Measurements from ENCODE around the gene TRPM5.

Gene TRPM5

DNA sequence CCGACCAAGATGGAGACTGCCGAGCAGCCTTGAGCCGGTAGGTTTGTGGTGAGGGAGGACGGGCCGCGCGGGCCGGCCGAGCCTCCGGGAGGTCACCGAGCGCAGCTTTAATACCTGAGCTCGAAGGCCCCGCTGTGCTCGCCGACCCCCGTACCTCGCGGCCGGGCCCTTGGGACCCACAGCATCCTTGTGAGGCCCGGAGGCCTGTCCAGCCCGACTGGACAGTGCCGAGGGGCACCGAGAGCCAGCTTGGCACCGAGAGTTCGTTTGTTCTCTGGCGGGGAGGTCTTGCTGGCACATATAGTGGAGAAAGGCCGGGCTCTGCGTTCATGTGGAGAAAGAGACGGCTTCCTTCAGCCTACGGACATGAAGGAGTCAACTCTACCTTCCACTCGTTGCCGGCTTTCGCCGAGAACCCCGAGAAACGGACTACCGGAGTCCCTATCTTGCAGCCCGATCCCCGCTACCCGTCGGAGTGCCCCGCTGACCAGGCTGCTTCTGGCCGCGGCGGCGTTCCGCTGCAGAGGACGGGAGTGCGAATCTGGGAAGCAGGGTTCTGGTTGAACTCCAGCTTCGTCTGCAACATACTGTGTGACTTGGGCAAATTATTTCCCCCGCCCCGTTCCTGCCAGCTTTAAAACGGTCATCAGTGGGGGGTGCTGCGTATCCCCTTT is 43.4 kb downstream of the TRPM5 start:
- Mint-ChIP-seq H3K27me3 (no peaks in the 10 kb centered on the region), H3K27ac (peak overlapping the region; percentile 94 to 96), H3K4me1 (ENCODE audit: low read depth in 2 of 2) (peaks cover 0 to 14% of the 10 kb centered on the region in 2 donors), H3K9me3 (no peaks in the 10 kb centered on the region), H3K4me3 (peak overlapping the region; percentile 92 to 93), H3K36me3 (ENCODE audit: insufficient read depth) (peaks cover 75% of the 10 kb centered on the region)
- no peak for DNase-seq
- ATAC-seq (replicated peaks) = no peak

GRCh38 chr11:2400069-2400761 is 44.1 kb downstream of the TRPM5 start, which contains the start of gene TSSC4:
Gene TSSC4 (plus strand): TSS chr11:2400750. CDS start chr11:2402634, 1,884 bp downstream.
- DNase-seq (peak; percentile 98 to 100 (median 99)), ATAC-seq (replicated peaks) (peak; percentile 82)
- no peaks in the 10 kb centered on the region for H3K27me3 Mint-ChIP-seq
- H3K9me3 Mint-ChIP-seq = no peaks in the 10 kb centered on the region
- peak within 1 kb of the TSS; percentile 92 to 93 for H3K4me3 Mint-ChIP-seq
- H3K4me1 Mint-ChIP-seq (ENCODE audit: low read depth in 2 of 2) = peaks cover 0 to 14% of the 10 kb centered on the region in 2 donors
- peaks cover 78% of the 10 kb centered on the region for H3K36me3 Mint-ChIP-seq (ENCODE audit: insufficient read depth)
- H3K27ac Mint-ChIP-seq = peak within 1 kb of the TSS; percentile 94 to 96

DNA sequence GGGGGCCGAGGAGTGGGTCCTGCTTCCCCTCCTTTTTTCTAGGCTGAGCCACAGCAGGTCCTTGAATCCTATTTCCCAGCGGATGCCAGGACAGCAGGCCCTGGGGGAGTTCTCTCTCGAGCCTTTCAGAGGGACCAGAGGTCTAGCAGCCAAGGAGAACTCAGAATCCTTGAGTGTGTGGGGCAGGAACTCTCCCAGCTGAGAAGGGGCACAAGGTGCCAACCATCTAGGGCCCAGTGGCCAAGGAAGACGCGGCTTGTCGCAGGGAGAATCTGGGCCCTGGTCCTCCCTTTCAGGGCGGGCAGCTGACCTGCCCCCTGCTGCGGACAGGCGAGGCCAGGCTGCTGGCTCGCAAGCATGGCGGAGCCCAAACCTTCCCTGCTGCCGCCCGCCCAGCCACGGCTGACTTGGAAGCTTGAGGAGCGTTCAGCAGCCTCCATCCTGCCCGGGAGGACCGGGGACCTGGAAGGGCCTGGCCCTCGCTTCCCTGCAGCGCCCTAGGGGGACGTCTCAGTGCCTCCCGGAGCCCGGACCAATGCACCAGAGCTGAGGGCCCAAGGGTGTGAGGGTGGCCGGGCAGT is 44.7 kb downstream of the TRPM5 start:
- Mint-ChIP-seq H3K9me3 (no peaks in the 10 kb centered on the region), H3K27ac (peak overlapping the region; percentile 94 to 96), H3K36me3 (ENCODE audit: insufficient read depth) (peaks cover 83% of the 10 kb centered on the region), H3K4me1 (ENCODE audit: low read depth in 2 of 2) (peaks cover 5 to 19% of the 10 kb centered on the region in 2 donors), H3K4me3 (peak overlapping the region; percentile 92 to 93), H3K27me3 (no peaks in the 10 kb centered on the region)
- DNase-seq (peak in 2 of 3 experiments; percentile 18 to 27), ATAC-seq (replicated peaks) (peak; percentile 4)

DNA sequence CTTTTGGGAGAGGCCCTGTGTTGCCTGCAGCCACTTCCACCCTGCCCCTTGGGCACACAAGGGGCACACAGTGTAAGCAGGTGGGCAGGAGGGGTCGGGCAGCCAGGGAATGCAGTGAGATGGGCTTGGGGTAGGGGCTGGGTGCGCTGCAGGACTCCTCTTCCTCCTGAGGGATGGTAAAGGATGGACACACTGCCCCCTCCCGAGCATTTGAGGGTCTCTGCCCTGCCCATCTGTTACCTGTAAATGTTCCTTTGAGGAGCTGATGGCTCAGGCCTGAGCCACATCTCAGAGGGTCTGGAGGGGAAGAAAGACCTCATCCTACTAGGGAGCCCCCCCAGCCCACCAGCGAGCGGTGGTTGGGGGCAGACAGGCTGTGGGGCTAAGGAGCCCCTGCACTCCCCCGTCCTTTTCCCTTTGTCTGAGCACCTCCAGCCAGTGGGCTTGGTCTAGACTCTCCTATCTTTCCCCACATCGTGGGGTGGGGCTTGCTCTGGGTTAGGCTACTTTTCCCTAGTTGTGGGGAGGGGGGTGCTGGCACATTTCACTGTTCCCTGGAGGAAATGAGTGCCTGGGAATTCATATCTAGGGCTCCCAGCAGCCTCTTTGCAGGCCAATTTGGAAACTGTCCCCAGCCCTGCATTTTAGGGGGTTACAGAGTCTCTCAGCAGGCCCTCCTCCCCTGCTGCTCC is 45.5 kb downstream of the TRPM5 start:
- H3K9me3 Mint-ChIP-seq = no peaks in the 10 kb centered on the region

DNA sequence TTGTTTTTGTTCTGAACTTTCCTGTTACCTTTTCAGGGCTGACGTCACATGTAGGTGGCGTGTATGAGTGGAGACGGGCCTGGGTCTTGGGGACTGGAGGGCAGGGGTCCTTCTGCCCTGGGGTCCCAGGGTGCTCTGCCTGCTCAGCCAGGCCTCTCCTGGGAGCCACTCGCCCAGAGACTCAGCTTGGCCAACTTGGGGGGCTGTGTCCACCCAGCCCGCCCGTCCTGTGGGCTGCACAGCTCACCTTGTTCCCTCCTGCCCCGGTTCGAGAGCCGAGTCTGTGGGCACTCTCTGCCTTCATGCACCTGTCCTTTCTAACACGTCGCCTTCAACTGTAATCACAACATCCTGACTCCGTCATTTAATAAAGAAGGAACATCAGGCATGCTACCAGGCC is 47.3 kb downstream of the TRPM5 start:
- Mint-ChIP-seq H3K9me3 (no peaks in the 10 kb centered on the region), H3K4me1 (ENCODE audit: low read depth in 2 of 2) (peaks cover 6 to 28% of the 10 kb centered on the region in 2 donors), H3K27ac (peak overlapping the region in 1 of 2 donors; percentile 96), H3K27me3 (no peaks in the 10 kb centered on the region), H3K36me3 (ENCODE audit: insufficient read depth) (peaks cover 87% of the 10 kb centered on the region), H3K4me3 (no peak overlapping the region)
- DNase-seq (no peak), ATAC-seq (replicated peaks) (no peak)

More for the DNA sequence above, 45.5 kb downstream of the TRPM5 start:
- Mint-ChIP-seq H3K27me3 (no peaks in the 10 kb centered on the region), H3K36me3 (ENCODE audit: insufficient read depth) (peaks cover 85% of the 10 kb centered on the region), H3K4me3 (peak overlapping the region; percentile 92 to 93), H3K27ac (peak overlapping the region; percentile 94 to 96), H3K4me1 (ENCODE audit: low read depth in 2 of 2) (peaks cover 6 to 23% of the 10 kb centered on the region in 2 donors)
- no peak for ATAC-seq (replicated peaks)
- no peak for DNase-seq

- H3K27me3 Mint-ChIP-seq = no peaks in the 10 kb centered on the region
- no peaks in the 10 kb centered on the region for H3K9me3 Mint-ChIP-seq
- no peak for ATAC-seq (replicated peaks)
- peak overlapping the region in 1 of 2 donors; percentile 62 for H3K27ac Mint-ChIP-seq
- DNase-seq = no peak
- H3K36me3 Mint-ChIP-seq (ENCODE audit: insufficient read depth) = peaks cover 87% of the 10 kb centered on the region
- H3K4me1 Mint-ChIP-seq (ENCODE audit: low read depth in 2 of 2) = peaks cover 6 to 30% of the 10 kb centered on the region in 2 donors
- H3K4me3 Mint-ChIP-seq = no peak overlapping the region
These were observed 47.8 kb downstream of the TRPM5 start for GRCh38 chr11:2396471-2396870.

- Mint-ChIP-seq H3K9me3 (no peaks in the 10 kb centered on the region), H3K27me3 (no peaks in the 10 kb centered on the region), H3K27ac (peak overlapping the region in 1 of 2 donors; percentile 62), H3K4me3 (no peak overlapping the region), H3K36me3 (ENCODE audit: insufficient read depth) (peaks cover 93% of the 10 kb centered on the region), H3K4me1 (ENCODE audit: low read depth in 2 of 2) (peaks cover 6 to 28% of the 10 kb centered on the region in 2 donors)
- ATAC-seq (replicated peaks) (no peak), DNase-seq (no peak)
These were observed 48.5 kb downstream of the TRPM5 start for GRCh38 chr11:2395856-2396255.

DNA sequence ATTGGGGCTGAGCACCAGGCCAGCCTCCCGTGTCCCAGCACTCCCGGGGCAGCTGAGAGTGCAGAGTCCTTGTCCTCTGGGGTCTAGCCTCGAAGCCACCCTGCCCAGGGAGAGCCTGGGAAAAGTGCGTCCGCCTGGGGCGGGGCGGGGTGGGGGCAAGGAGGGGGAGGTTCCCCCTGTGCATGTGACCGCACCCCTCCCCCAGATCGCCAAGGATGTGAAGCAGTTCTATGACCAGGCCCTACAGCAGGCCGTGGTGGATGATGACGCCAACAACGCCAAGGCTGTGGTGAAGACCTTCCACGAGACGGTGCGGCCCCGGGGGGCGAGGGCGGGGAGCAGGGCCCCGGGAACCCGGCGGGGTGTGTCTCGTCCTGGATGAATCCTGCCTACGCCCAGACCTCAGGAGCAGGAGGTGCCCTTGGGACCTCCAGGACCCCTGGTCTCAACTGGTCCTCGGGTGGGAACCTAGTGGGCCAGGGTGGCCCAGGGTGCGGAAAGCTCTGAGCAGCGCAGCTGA is 49.0 kb downstream of the TRPM5 start:
- Mint-ChIP-seq H3K27ac (peak overlapping the region; percentile 56 to 66), H3K9me3 (no peaks in the 10 kb centered on the region), H3K27me3 (no peaks in the 10 kb centered on the region), H3K36me3 (ENCODE audit: insufficient read depth) (peaks cover 93% of the 10 kb centered on the region), H3K4me1 (ENCODE audit: low read depth in 2 of 2) (peaks cover 9 to 30% of the 10 kb centered on the region in 2 donors), H3K4me3 (peak overlapping the region; percentile 44 to 59)
- ATAC-seq (replicated peaks) = no peak
- no peak for DNase-seq

- DNase-seq = no peak
- Mint-ChIP-seq H3K36me3 (ENCODE audit: insufficient read depth) (peaks cover 91% of the 10 kb centered on the region), H3K4me1 (ENCODE audit: low read depth in 2 of 2) (peaks cover 14 to 33% of the 10 kb centered on the region in 2 donors), H3K27ac (peak overlapping the region; percentile 56 to 66), H3K27me3 (no peaks in the 10 kb centered on the region), H3K4me3 (peak overlapping the region; percentile 44 to 59), H3K9me3 (no peaks in the 10 kb centered on the region)
- ATAC-seq (replicated peaks) = no peak
These were observed 49.6 kb downstream of the TRPM5 start for GRCh38 chr11:2394818-2395105.

Data from effector memory CD8-positive, alpha-beta T cell (primary cell).